ENCODE results near the gene RIC1. TPM values are rescaled to one million over a fixed set of nuclear protein-coding genes. Genes with fewer than 3 reads are reported as not detected.

RIC1 gene
- total and polyA plus RNA-seq, 2 of the 8 experiments (the other 6 are each of a cell fraction or from before 2014, with no cell fraction given), result 10.7 to 24.5 TPM

DNA sequence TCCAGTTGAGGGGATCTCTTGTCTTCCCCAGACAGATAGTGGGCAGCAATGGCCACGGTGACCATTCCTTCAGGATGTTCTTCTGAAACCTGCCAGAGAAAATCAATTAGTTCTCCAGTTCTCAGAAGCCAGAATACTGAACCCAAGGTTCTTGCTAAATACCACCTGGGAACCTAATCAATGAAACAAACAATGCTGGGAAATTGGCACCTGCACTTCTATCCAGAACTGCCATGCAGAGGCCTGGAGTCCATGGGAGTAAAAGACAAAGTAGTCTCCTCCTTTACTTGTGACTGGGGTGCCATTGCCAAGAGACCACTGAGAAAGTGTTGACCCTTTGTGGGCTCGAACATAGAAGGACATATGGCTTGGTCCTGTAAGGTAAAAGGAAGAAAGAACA is 158.3 kb downstream of the RIC1 start:
- no peak overlapping the region for H2BK20ac ChIP-seq (ENCODE audit: low read length)
- H2AK5ac ChIP-seq (ENCODE audit: low read depth, low read length), result no peak overlapping the region
- no peaks in the 10 kb centered on the region for H3K79me1 ChIP-seq (ENCODE audit: low read depth, low read length)
- no peak overlapping the region for H4K5ac ChIP-seq (ENCODE audit: insufficient read length, low read depth, low read length)
- H3K56ac ChIP-seq (replicated peaks; ENCODE audit: insufficient read length, low read depth, low read length), result no peak overlapping the region
- H3K14ac ChIP-seq (ENCODE audit: insufficient read length), result no peak overlapping the region
- no peaks in the 10 kb centered on the region; a peak in 1 of 7 replicates for H3K4me1 ChIP-seq (replicated peaks in 1 of 4; ENCODE audit: control insufficient read depth in 3 of 4, insufficient read depth in 4 of 4, low read length in 3 of 4)
- H3K79me2 ChIP-seq (ENCODE audit: control insufficient read depth in 1 of 2, insufficient read depth in 2 of 2, low read length in 2 of 2), result no peaks in the 10 kb centered on the region
- no peak overlapping the region for H3K23ac ChIP-seq (ENCODE audit: insufficient read length)
- no peak overlapping the region for H4K91ac ChIP-seq (replicated peaks; ENCODE audit: insufficient read length, low read length)
- H3K9ac ChIP-seq (replicated peaks in 1 of 4; ENCODE audit: extremely low read depth in 1 of 4, low read depth in 3 of 4, low read length in 3 of 4), result no peak overlapping the region
- 0 out of 4 replicates have a peak, but pooled peaks cover 0 to 2% of the 10 kb centered on the region in 2 experiments for H3K9me3 ChIP-seq (ENCODE audit: insufficient read depth in 2 of 2, low read depth in 1 of 2, low read length in 1 of 2)
- no peak overlapping the region for H3K4me3 ChIP-seq (ENCODE audit: extremely low read depth in 1 of 4, insufficient read depth in 2 of 4, low read depth in 3 of 4, low read length in 4 of 4)
- H3K4ac ChIP-seq (replicated peaks; ENCODE audit: insufficient read length, low read depth, low read length), result no peak overlapping the region
- H3K27me3 ChIP-seq (replicated peaks in 1 of 4; ENCODE audit: control insufficient read depth in 3 of 4, extremely low read depth in 1 of 4, insufficient read depth in 3 of 4, low read length in 3 of 4), result no peaks in the 10 kb centered on the region
- H4K20me1 ChIP-seq (replicated peaks in 1 of 2; ENCODE audit: control insufficient read depth in 1 of 2, insufficient read depth in 2 of 2, low read length in 2 of 2), result no peaks in the 10 kb centered on the region
- H3K4me2 ChIP-seq (ENCODE audit: insufficient read depth in 1 of 2, low read depth in 2 of 2, low read length in 2 of 2), result no peak overlapping the region
- H2AFZ ChIP-seq (ENCODE audit: low read length), result no peak overlapping the region
- no peak overlapping the region for H2BK120ac ChIP-seq (replicated peaks; ENCODE audit: low read depth, low read length)
- no peak overlapping the region for H3K27ac ChIP-seq (ENCODE audit: low read depth, low read length)
- no peak for FAIRE-seq
- no peak overlapping the region for H2BK12ac ChIP-seq (ENCODE audit: low read depth, low read length)
- POLR2A ChIA-PET (ENCODE audit: partially characterized antibody), result no interaction called here
- peaks cover 2 to 11% (median 7%) of the 10 kb centered on the region in 4 experiments; a peak in 5 of 8 replicates for H3K36me3 ChIP-seq (ENCODE audit: control insufficient read depth in 2 of 4, insufficient read depth in 4 of 4, low read length in 3 of 4)
- no peak overlapping the region for H3K18ac ChIP-seq (ENCODE audit: extremely low read depth, low read length)
- H4K8ac ChIP-seq (ENCODE audit: extremely low read depth, insufficient read depth, low read length), result no peak overlapping the region
- no peak for DNase-seq (ENCODE audit: low read depth in 1 of 2, low spot score in 2 of 2)
- CTCF ChIA-PET (ENCODE audit: partially characterized antibody), result no interaction called here
- H3K23me2 ChIP-seq (ENCODE audit: low read depth, low read length), result no peaks in the 10 kb centered on the region
- no peak overlapping the region for H2BK5ac ChIP-seq (ENCODE audit: low read depth, low read length)
- WGBS, 2 experiments (ENCODE audit: extremely low coverage in 1 of 2, insufficient coverage in 1 of 2, insufficient read length in 1 of 2, insufficient replicate concordance in 2 of 2, low coverage in 1 of 2, low lambda C conversion rate in 2 of 2, missing lambda C conversion rate in 1 of 2), result 95% methylated on average over 2 of the region's 2 CpGs; no CpG with 5 or more reads in 1 of the 2 experiments
- H2BK15ac ChIP-seq (ENCODE audit: low read length), result no peak overlapping the region
- TF ChIP-seq PHF8 (conservative IDR thresholded peaks at IDR 0.05; ENCODE audit: low read depth, low read length) (no peak), CEBPB (IDR thresholded peaks at IDR 0.05; ENCODE audit: low read depth, low read length) (no peak), HDAC2 (IDR thresholded peaks at IDR 0.05; ENCODE audit: borderline replicate concordance in 1 of 2, low read depth in 2 of 2, low read length in 2 of 2) (no peak), KDM4A (IDR thresholded peaks at IDR 0.05; ENCODE audit: low read depth, low read length, severe bottlenecking) (no peak), TBP (IDR thresholded peaks at IDR 0.05; ENCODE audit: low read depth, low read length) (no peak), BACH1 (IDR thresholded peaks at IDR 0.05; ENCODE audit: low read length) (no peak), CREB1 (IDR thresholded peaks at IDR 0.05) (no peak), EZH2 (IDR thresholded peaks at IDR 0.05; ENCODE audit: low read depth, low read length, severe bottlenecking) (no peak), SRF (IDR thresholded peaks at IDR 0.05; ENCODE audit: low read depth, low read length) (no peak), CTBP2 (IDR thresholded peaks at IDR 0.05; ENCODE audit: borderline replicate concordance, insufficient read depth, insufficient read length, low read length) (no peak)
- TF ChIP-seq, protein P1, sequence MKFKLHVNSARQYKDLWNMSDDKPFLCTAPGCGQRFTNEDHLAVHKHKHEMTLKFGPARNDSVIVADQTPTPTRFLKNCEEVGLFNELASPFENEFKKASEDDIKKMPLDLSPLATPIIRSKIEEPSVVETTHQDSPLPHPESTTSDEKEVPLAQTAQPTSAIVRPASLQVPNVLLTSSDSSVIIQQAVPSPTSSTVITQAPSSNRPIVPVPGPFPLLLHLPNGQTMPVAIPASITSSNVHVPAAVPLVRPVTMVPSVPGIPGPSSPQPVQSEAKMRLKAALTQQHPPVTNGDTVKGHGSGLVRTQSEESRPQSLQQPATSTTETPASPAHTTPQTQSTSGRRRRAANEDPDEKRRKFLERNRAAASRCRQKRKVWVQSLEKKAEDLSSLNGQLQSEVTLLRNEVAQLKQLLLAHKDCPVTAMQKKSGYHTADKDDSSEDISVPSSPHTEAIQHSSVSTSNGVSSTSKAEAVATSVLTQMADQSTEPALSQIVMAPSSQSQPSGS (IDR thresholded peaks at IDR 0.05; ENCODE audit: low read length), result no peak
- TF ChIP-seq, protein P2, sequence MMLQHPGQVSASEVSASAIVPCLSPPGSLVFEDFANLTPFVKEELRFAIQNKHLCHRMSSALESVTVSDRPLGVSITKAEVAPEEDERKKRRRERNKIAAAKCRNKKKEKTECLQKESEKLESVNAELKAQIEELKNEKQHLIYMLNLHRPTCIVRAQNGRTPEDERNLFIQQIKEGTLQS (IDR thresholded peaks at IDR 0.05; ENCODE audit: insufficient read depth, low read depth, low read length), result no peak
